HUES6 (cell line): ENCODE data around the gene CLDN9.

Source experiments
- H3K27ac ChIP-seq: 2 replicates; pipeline ENCODE4 v1.7.0; 2013; ENCODE audit warnings: low read depth, mild to moderate bottlenecking, low read length, inconsistent platforms
- H3K27me3 ChIP-seq: 2 replicates; pipeline ENCODE4 v1.6.1; 2013; ENCODE audit warnings: low read length; ENCODE audit not compliant: control insufficient read depth, insufficient read depth
- H3K36me3 ChIP-seq: 2 replicates; pipeline ENCODE4 v1.6.1; 2013; ENCODE audit warnings: low read length; ENCODE audit not compliant: control insufficient read depth, insufficient read depth
- H3K4me1 ChIP-seq: 2 replicates; pipeline ENCODE4 v1.6.1; 2013; ENCODE audit warnings: low read length; ENCODE audit not compliant: control insufficient read depth, insufficient read depth
- H3K4me3 ChIP-seq: 2 replicates; pipeline ENCODE4 v1.5.1; 2013; ENCODE audit warnings: low read depth, low read length
- H3K9ac ChIP-seq: one replicate; pipeline ENCODE4 v1.6.1; 2013; ENCODE audit warnings: mild to moderate bottlenecking, low read length
- H3K9me3 ChIP-seq: 2 replicates; pipeline ENCODE4 v1.6.1; 2013; ENCODE audit warnings: low read depth, low read length; ENCODE audit not compliant: control insufficient read depth, insufficient read depth

Gene CLDN9

GRCh38 chr16:3000540-3000939 lies 12.2 kb upstream of the CLDN9 start:
- Histone ChIP-seq H3K9ac (no peak overlapping the region), H3K9me3 (no peaks in the 10 kb centered on the region), H3K27me3 (peaks cover 4% of the 10 kb centered on the region; the same call in 1 of the 2 replicates), H3K4me1 (peaks cover 12% of the 10 kb centered on the region), H3K27ac (no peak overlapping the region), H3K36me3 (no peaks in the 10 kb centered on the region), H3K4me3 (no peak overlapping the region)

- Histone ChIP-seq H3K9ac (no peak overlapping the region), H3K27ac (no peak overlapping the region), H3K9me3 (no peaks in the 10 kb centered on the region), H3K36me3 (no peaks in the 10 kb centered on the region), H3K27me3 (peaks cover 9% of the 10 kb centered on the region; the same call in 1 of the 2 replicates), H3K4me1 (peaks cover 19% of the 10 kb centered on the region), H3K4me3 (no peak overlapping the region)
These were observed 11.4 kb upstream of the CLDN9 start for GRCh38 chr16:3001316-3001715.

- H3K27ac ChIP-seq, result no peak overlapping the region
- H3K4me1 ChIP-seq, result peaks cover 35% of the 10 kb centered on the region
- H3K4me3 ChIP-seq, result no peak overlapping the region; the same call in 1 of the 2 replicates
- no peaks in the 10 kb centered on the region for H3K9me3 ChIP-seq
- peaks cover 13% of the 10 kb centered on the region; the same call in 1 of the 2 replicates for H3K27me3 ChIP-seq
- no peak overlapping the region for H3K9ac ChIP-seq
- H3K36me3 ChIP-seq, result no peaks in the 10 kb centered on the region
These were observed 9.0 kb upstream of the CLDN9 start for GRCh38 chr16:3003582-3004270.

DNA sequence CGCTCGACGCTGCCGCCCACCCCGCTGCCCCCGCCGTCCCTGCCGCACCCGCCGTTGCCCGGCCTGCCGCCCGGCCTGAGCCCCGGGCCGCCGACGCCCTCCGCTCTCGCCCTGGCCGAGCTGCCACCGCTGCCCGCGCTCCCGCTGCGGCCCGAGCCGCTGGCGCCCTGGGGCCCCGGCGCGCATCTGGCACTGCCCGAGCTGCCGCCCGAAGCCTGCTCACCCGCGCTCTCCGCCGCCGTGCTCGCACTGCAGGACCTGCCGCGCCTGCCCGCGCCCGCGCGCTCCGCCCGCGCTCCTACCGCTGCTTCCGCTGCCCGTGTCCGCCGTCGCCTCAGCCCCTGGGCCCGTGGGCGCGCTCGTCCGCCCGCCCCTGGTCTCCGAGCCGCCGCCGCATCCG lies 8.4 kb upstream of the CLDN9 start:
- no peaks in the 10 kb centered on the region for H3K9me3 ChIP-seq
- H3K27me3 ChIP-seq, result peaks cover 13% of the 10 kb centered on the region; the same call in 1 of the 2 replicates
- no peak overlapping the region for H3K27ac ChIP-seq
- no peaks in the 10 kb centered on the region for H3K36me3 ChIP-seq
- peak overlapping the region; percentile 37; the same call in 1 of the 2 replicates for H3K4me3 ChIP-seq
- H3K4me1 ChIP-seq, result peaks cover 41% of the 10 kb centered on the region
- H3K9ac ChIP-seq, result no peak overlapping the region

GRCh38 chr16:3004781-3005284 lies 7.9 kb upstream of the CLDN9 start:
- H3K36me3 ChIP-seq, result no peaks in the 10 kb centered on the region
- no peaks in the 10 kb centered on the region for H3K9me3 ChIP-seq
- H3K27me3 ChIP-seq, result peaks cover 13% of the 10 kb centered on the region; the same call in 1 of the 2 replicates
- H3K27ac ChIP-seq, result peak overlapping the region; percentile 47; the same call in 1 of the 2 replicates
- H3K4me3 ChIP-seq, result peak overlapping the region; percentile 74
- peaks cover 46% of the 10 kb centered on the region for H3K4me1 ChIP-seq
- H3K9ac ChIP-seq, result peak overlapping the region; percentile 78

DNA sequence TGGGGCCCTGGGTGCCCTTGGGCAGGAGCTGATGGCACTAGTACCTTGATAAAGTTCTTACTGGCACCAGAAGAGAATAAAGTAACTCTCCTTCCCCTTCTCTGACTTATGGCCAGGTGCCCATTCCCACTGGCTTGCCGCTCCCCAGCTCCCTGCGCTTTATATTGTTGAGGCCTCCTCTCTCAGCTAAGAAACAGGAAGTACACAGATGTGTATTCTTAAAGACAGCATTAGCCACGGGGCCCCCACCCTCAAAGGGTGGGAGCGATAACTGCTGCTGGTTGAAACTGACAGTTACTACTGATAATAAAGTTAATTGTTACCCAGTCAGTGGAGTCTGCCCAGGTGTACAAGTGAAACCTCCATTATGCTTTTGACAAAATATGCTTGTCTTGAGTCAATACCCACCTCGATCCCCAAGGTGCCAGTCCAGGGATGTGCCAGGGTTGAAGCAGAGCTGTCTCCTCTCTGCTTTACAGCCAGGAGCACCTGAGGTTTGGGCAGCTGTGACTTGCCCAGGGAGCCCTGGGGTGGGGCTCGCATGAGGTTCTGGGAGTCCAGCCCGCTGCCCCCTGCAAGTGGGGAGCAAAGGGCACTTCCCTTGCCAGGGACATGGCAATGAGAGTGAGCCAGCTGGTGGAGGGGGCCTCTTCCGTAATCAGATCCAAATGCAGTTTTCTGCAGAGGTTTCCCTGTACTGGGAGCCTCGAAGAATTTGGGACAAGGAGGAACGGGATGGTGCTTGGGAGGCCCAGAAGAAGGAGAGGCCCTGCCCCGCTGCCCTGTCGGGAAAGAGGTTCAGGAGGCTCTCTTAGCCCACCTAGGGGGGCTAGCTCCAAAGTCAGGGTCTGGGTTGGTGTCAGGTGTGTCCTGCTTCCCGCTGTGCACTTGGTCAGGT lies 5.4 kb upstream of the CLDN9 start:
- Histone ChIP-seq H3K4me3 (peak overlapping the region; percentile 53), H3K27me3 (peaks cover 22% of the 10 kb centered on the region), H3K27ac (peak overlapping the region; percentile 95), H3K9ac (peak overlapping the region; percentile 95), H3K9me3 (no peaks in the 10 kb centered on the region), H3K4me1 (peaks cover 56% of the 10 kb centered on the region), H3K36me3 (no peaks in the 10 kb centered on the region)

DNA sequence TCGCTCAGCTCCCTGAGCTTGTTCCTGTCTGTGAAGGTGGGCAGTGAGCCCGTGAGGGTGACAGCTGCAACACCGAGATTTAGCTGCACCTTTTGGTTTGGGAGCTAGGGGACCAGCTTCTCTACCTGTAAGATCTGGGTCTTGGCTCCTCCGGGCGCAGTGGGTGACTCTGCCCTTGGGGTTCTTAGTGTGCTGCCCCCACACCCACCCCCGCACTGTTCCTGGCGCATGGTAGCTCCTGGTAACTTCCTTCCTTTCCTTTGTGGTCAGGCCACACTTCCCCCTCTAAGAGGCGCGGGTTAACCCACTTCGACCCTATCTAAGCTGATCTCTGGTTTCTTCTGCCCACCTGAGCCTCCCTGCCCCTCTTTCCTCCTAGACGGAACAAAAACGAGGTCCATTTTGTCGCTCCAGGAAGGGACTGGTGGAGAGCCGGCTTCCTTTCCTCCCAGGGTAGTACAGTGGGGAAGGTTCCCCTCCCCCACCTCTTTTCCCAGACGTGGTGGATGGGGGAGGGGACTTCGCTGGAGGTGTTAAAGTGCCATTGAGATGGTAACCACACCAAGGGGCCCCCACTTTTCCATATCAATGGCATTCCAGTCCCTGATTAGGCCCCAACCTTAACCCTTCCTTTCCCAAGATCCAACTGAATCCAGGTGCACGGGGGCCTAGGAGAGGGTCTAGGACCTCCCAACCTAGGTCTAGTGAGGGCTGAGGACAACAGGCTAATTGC lies 4.6 kb upstream of the CLDN9 start:
- peak overlapping the region; percentile 95 for H3K27ac ChIP-seq
- peak overlapping the region; percentile 95 for H3K9ac ChIP-seq
- no peaks in the 10 kb centered on the region for H3K9me3 ChIP-seq
- peaks cover 30% of the 10 kb centered on the region for H3K27me3 ChIP-seq
- no peaks in the 10 kb centered on the region for H3K36me3 ChIP-seq
- H3K4me3 ChIP-seq, result peak overlapping the region; percentile 53
- peaks cover 62% of the 10 kb centered on the region for H3K4me1 ChIP-seq

- peaks cover 35% of the 10 kb centered on the region for H3K27me3 ChIP-seq
- peak overlapping the region; percentile 95 for H3K27ac ChIP-seq
- H3K4me1 ChIP-seq, result peaks cover 67% of the 10 kb centered on the region
- peak overlapping the region; percentile 41 for H3K4me3 ChIP-seq
- peak overlapping the region; percentile 95 for H3K9ac ChIP-seq
- H3K9me3 ChIP-seq, result no peaks in the 10 kb centered on the region
- no peaks in the 10 kb centered on the region for H3K36me3 ChIP-seq
These were observed 4.1 kb upstream of the CLDN9 start for GRCh38 chr16:3008690-3009037.

DNA sequence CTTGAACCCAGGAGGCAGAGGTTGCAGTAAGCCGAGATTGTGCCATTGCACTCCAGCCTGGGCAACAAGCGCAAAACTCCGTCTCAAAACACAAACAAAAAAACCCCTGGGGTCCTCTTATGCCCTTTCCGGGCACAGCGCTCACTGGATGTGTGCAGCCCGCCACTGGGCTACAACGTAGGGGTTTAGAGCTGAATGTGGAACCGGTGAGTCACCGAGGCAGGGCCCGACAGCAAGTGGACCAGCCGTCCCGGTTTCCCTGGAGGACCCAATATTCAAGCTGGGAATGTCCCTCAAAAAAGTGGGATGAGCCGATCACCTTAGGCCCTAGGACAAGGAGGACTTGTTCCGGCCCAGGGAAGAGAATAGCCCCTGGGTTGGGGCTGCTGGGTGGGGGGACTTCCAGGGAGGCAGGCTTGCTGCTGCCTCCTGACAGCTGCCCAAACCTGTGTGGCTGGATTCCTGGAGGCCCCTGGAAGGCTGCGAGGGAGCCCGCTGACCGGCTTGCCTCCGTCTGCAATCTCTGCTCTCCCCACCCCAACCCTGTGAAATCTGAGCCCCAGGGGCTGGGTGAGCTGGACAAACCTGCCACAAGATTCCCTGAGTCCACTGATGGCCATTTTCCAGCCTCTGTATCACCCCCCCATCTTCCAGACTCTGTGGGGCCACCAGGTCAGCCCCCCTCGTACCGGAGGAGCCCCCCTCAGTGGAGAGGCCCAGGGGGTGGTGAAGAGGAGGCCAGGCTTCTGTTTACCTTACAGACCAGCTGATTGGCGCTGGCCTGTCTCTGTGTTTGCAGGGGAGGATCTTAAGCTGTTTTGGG lies 2.9 kb upstream of the CLDN9 start:
- no peaks in the 10 kb centered on the region for H3K9me3 ChIP-seq
- peaks cover 76% of the 10 kb centered on the region for H3K4me1 ChIP-seq
- peak overlapping the region; percentile 95 for H3K27ac ChIP-seq
- H3K4me3 ChIP-seq, result peak overlapping the region; percentile 50
- H3K9ac ChIP-seq, result peak overlapping the region; percentile 95
- peaks cover 41% of the 10 kb centered on the region for H3K27me3 ChIP-seq
- H3K36me3 ChIP-seq, result peaks cover 1% of the 10 kb centered on the region

DNA sequence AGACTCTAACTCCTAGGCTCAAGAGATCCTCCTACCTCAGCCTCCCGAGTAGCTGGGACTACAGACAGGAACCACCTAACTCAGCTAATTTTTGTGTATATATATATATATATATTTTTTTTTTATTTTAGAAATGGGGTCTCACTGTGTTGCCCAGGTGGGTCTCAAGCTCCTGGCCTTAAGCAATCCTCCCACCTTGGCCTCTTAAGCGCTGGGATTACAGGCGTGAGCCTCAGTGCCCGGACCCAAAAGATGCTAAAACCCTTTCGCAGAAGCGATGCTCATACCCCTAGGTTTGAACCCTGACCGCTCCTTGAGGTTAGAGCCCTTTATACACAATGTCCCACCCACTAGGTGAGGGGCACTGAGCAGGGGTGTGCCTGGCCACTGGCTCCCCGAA lies 2.2 kb upstream of the CLDN9 start:
- no peak overlapping the region; the same call in 1 of the 2 replicates for H3K4me3 ChIP-seq
- no peaks in the 10 kb centered on the region for H3K9me3 ChIP-seq
- peaks cover 77% of the 10 kb centered on the region for H3K4me1 ChIP-seq
- H3K27me3 ChIP-seq, result peaks cover 38% of the 10 kb centered on the region
- H3K36me3 ChIP-seq, result peaks cover 8% of the 10 kb centered on the region
- H3K27ac ChIP-seq, result 0 out of 2 replicates have a peak overlapping the region, but pooled peaks have one; percentile 95
- H3K9ac ChIP-seq, result no peak overlapping the region
